ENCODE measurements around the gene DDX39A. TPM values are rescaled to one million over a fixed set of nuclear protein-coding genes. Genes with fewer than 3 reads are reported as not detected.

Gene DDX39A
- total and polyA plus RNA-seq, 2 of the 13 experiments (the other 11 are each of a cell fraction or from before 2014, with no cell fraction given), result 34.6 to 90.4 TPM

- TF ChIP-seq ELK4 (CRISPR knock-in tag; IDR thresholded peaks at IDR 0.05; ENCODE audit: borderline replicate concordance) (no peak), MXD4 (CRISPR knock-in tag; IDR thresholded peaks at IDR 0.05) (peak; percentile 85), KDM2A (CRISPR knock-in tag; IDR thresholded peaks at IDR 0.05; ENCODE audit: borderline replicate concordance, low read depth) (peak; percentile 42; the same call in 1 of the 2 replicates), RELA (CRISPR knock-in tag; IDR thresholded peaks at IDR 0.05) (no peak), ZNF709 (CRISPR knock-in tag; IDR thresholded peaks at IDR 0.05) (peak; percentile 75; the same call in 1 of the 2 replicates), FOXC1 (CRISPR knock-in tag; IDR thresholded peaks at IDR 0.05; ENCODE audit: borderline replicate concordance) (0 out of 2 replicates have a peak, but pooled peaks have one; percentile 55), NFRKB (IDR thresholded peaks at IDR 0.05) (0 out of 2 replicates have a peak, but pooled peaks have one; percentile 20), SPEN (CRISPR knock-in tag; IDR thresholded peaks at IDR 0.05; ENCODE audit: low read depth) (peak; percentile 80; the same call in 1 of the 2 replicates), NCOA2 (CRISPR knock-in tag; IDR thresholded peaks at IDR 0.05) (no peak), TBX2 (CRISPR knock-in tag; IDR thresholded peaks at IDR 0.05; ENCODE audit: borderline replicate concordance) (peak; percentile 65), PITX1 (CRISPR knock-in tag; IDR thresholded peaks at IDR 0.05) (peak; percentile 25; the same call in 1 of the 2 replicates), ELF1 (CRISPR knock-in tag; IDR thresholded peaks at IDR 0.05) (peak; percentile 85), JUN (CRISPR knock-in tag; IDR thresholded peaks at IDR 0.05) (0 out of 2 replicates have a peak, but pooled peaks have one; percentile 47), RFX5 (IDR thresholded peaks at IDR 0.05; ENCODE audit: low read depth, low read length) (peak; percentile 61; the same call in 1 of the 2 replicates), PPARG (CRISPR knock-in tag; conservative IDR thresholded peaks at IDR 0.05) (no peak), SMARCC2 (IDR thresholded peaks at IDR 0.05) (no peak), AHR (CRISPR knock-in tag; IDR thresholded peaks at IDR 0.05) (0 out of 2 replicates have a peak, but pooled peaks have one; percentile 2), ZFP90 (CRISPR knock-in tag; IDR thresholded peaks at IDR 0.05; ENCODE audit: borderline replicate concordance) (no peak; the same call in 1 of the 2 replicates), ZGPAT (CRISPR knock-in tag; IDR thresholded peaks at IDR 0.05) (peak; percentile 27), HDAC1 (CRISPR knock-in tag; IDR thresholded peaks at IDR 0.05) (peak; percentile 95), ZNF503 (CRISPR knock-in tag; IDR thresholded peaks at IDR 0.05) (0 out of 2 replicates have a peak, but pooled peaks have one; percentile 13), ZNF766 (CRISPR knock-in tag; IDR thresholded peaks at IDR 0.05; ENCODE audit: borderline replicate concordance) (no peak), ZNF362 (CRISPR knock-in tag; IDR thresholded peaks at IDR 0.05; ENCODE audit: borderline replicate concordance) (peak; percentile 24; the same call in 1 of the 2 replicates)
Observed at GRCh38 chr19:14419106-14419813, at the start of gene DDX39A (continued).
